GM21447 (cell line): ENCODE measurements around the gene MRPL49.

ENCODE experiments used
- ATAC-seq: cut with Tn5 transposase; IDR thresholded peaks from one replicate; pipeline ENCODE4 v1.9.1; 2021; ENCODE audit not compliant: unreplicated experiment

The MRPL49 gene

GRCh38 chr11:65121865-65122696 is at the start of gene MRPL49, which contains the start of gene FAU:
TSS of gene MRPL49 (plus strand) at chr11:65122321. CDS start at chr11:65122347, 26 bp downstream.
TSS of gene FAU (minus strand) at chr11:65122134. CDS start at chr11:65121813, 321 bp downstream.
- peak; percentile 54 for ATAC-seq

GRCh38 chr11:65072631-65072966 is 49.5 kb upstream of the MRPL49 start:
- ATAC-seq: no peak

GRCh38 chr11:65077451-65077850 is 44.7 kb upstream of the MRPL49 start:
- ATAC-seq: no peak

GRCh38 chr11:65078151-65078550 is 44.0 kb upstream of the MRPL49 start:
- ATAC-seq: no peak

- ATAC-seq: no peak
Measured at GRCh38 chr11:65078786-65079342, 43.3 kb upstream of the MRPL49 start.

- ATAC-seq: peak; percentile 15
Measured at GRCh38 chr11:65083134-65083833, 38.8 kb upstream of the MRPL49 start.

GRCh38 chr11:65083834-65084597 is 38.1 kb upstream of the MRPL49 start, which contains the start of the genes CDCA5 and ZFPL1:
TSS of gene CDCA5 (minus strand) at chr11:65084040. CDS start at chr11:65083978, 62 bp downstream.
TSS of gene ZFPL1 (plus strand) at chr11:65084222. CDS start at chr11:65084699, 477 bp downstream.
- ATAC-seq: peak; percentile 86

GRCh38 chr11:65084598-65085375 is 37.3 kb upstream of the MRPL49 start:
- peak; percentile 19 for ATAC-seq

GRCh38 chr11:65085446-65085845 is 36.7 kb upstream of the MRPL49 start:
- ATAC-seq: no peak

- ATAC-seq: no peak
Measured at GRCh38 chr11:65086809-65087208, 35.3 kb upstream of the MRPL49 start.

GRCh38 chr11:65087216-65087615 is 34.9 kb upstream of the MRPL49 start:
- ATAC-seq: no peak

GRCh38 chr11:65087827-65088226 is 34.3 kb upstream of the MRPL49 start:
- no peak for ATAC-seq

GRCh38 chr11:65089621-65090020 is 32.5 kb upstream of the MRPL49 start:
- no peak for ATAC-seq

GRCh38 chr11:65090628-65091027 is 31.5 kb upstream of the MRPL49 start:
- no peak for ATAC-seq

GRCh38 chr11:65095427-65095826 is 26.7 kb upstream of the MRPL49 start:
- ATAC-seq: no peak

- ATAC-seq: peak; percentile 89
Measured at GRCh38 chr11:65095974-65096806, 25.9 kb upstream of the MRPL49 start, which contains the start of gene VPS51. TSS of gene VPS51 (plus strand) at chr11:65096214. CDS start at chr11:65096251, 37 bp downstream.

GRCh38 chr11:65096926-65097325 is 25.2 kb upstream of the MRPL49 start:
- ATAC-seq: no peak

GRCh38 chr11:65100674-65101350 is 21.3 kb upstream of the MRPL49 start:
- ATAC-seq: no peak
